DLD1 (cell line): ENCODE results near the gene LGALS3.

Source experiments
- in situ Hi-C: cut with HindIII; loops from 2 replicates; pipeline ENCODE4 v1.10.0; 2017; ENCODE audit warnings: low sequenced_read_pairs

LGALS3 gene

DNA sequence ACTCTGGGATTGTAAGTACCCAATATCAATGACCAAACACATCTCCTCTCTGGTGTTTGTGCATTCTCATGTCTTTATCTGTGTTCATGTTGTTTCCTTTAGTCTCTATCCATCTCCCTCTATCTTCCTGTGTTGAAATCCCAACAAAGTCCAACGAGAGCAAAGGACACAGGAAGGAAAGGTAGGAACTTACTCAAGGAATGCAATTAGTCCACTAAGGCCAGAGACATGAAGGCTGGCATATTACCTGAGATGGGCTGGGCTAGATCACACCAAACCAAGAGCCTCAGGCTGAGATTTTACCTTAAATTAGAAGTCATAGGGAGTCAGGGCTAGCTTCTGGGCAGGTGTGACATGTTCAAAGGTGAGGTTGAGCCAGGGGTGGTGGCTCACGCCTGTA, 14.3 kb upstream of the LGALS3 start:
- in situ Hi-C loops, result no loop called here

DNA sequence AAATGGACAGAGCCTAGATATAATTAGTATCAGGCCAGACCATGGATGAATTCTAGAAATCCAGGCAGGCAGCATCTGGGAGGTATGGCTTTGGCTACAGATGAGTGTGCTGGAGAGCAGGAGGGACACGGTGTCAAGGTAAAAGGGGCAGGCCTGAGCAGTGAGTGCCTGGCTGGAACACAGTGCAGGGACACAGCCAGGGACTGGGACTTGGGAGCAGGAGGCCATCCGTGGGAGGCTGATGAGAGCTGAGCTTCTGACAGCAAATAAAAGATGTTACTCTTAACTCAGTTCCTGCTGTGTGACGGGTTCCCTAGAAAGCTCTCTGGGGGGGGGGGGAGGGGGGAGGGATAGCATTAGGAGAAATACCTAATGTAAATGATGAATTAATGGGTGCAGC, 13.6 kb upstream of the LGALS3 start:
- in situ Hi-C loops, result no loop called here

DNA sequence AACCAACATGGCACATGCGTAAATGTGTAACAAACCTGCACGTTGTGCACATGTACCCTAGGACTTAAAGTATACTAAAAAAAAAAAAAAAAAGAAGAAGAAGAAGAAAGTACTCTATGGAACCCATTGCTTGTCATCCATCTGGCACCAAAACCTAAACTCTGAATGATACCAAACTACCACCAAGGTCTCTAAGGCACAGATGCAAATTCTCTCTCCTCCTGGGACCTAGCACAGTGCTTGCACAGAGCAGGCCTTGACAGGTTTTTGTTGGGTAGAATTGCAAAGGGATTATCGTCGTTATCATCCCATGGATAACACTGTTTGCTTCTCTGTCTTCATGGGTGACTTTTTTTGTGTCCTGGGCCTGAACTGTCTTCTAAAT, 13.2 kb upstream of the LGALS3 start:
- in situ Hi-C loops, result no loop called here

DNA sequence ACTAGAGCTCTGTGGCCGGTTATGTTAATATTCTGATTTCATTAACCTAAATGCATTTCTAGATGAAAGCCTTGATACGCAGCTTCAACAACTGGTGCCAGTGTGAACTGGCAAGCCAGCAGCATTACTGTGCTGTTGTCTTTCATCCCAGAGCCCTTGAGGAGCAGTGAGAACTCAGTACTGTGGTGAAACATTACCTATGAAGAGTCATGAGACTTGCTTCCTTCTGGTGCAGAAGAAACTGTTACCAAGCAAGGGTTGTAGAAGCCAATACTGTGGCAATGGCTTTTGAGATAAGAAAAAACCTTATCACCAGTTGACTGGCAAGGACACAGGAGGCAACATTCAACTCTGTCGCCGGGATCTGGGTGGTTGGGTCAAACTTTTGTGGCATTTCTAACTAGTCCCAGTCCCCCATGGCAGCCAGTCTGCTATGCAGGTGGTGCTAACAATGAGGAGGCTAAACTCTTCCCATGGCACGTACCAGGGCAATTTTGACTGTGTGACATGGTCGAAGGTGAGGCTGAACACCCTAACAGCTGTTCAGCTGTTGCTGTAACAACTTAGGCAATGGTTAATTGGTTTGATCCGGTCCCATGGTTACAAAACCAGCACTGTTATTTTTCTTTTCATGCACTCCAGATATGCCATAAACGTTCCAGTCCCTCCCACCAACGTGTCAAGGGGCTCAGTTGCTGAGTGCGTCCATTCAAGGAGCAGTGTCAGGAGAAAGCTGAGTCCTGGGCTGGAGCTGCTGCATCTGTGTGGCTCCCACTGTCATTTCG, 12.6 kb upstream of the LGALS3 start:
- in situ Hi-C loops, result no loop called here

DNA sequence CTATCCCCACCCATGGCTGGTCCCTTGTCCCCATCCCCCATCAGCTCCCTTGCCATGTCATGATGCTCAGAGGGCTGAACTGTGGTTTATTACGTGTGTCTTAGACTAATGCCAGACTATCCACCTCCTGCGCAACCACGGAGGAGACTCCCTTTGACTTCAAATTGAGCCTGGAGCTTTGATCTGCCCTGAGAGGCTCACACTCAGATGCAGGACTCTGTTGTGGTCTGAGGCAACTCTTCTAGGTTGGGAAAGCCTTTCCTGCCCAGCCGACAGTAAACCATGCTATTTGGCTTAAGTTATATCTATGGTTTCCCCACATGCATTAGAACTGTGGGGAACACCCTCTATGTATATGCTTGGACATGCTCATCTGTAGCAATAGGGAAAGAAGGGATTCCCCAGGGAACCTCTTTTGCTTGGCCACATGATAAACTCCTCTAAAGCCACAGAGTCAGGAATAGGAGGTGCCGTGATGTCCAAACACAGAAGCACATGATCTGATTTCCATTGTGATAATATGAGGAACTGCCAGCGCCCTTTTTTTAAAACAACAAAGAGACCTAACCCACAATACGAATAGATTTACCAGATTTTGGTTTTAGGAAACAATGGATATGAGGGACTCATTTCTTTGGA, 11.1 kb upstream of the LGALS3 start:
- in situ Hi-C loops, result no loop called here

- in situ Hi-C loops, result no loop called here
Measured at GRCh38 chr14:55118761-55119160, 10.3 kb upstream of the LGALS3 start.

GRCh38 chr14:55120571-55121495, 8.2 kb upstream of the LGALS3 start:
- in situ Hi-C loops, result no loop called here

DNA sequence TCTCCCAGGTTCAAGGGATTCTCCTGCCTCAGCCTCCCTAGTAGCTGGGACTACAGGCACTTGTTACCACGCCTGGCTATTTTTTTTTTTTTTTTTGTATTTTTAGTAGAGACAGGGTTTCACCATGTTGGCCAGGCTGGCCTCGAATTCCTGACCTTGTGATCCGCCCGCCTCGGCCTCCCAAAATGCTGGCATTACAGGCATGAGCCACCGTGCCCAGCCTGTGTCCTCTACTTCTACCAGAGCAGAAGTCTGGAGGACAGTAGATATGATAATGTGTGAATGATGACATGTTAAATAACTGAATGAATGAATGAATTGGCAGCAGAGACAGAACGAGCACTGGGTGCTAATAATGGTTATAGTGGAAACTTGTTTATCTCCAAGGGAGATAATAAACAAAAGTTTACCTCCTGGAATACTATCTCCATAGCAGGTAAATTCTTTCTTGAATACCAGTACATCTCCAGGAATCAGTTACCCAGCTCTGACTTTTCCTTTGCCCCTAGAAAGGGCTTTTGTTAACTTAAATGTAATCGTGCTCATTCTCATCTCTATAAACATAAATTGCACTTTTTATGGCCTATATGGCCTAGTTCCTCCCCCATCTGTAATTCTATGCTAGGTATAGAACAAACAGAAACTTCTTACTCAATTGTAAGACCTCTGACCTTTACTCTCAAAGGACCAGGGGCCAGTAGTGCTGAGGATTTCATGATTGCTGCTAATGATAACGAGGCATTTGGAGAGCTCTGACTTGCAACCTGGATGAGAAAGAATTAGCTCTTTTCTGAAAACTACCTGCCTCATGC, 7.2 kb upstream of the LGALS3 start:
- in situ Hi-C loops, result no loop called here

- in situ Hi-C loops, result no loop called here
Measured at GRCh38 chr14:55122440-55122986, 6.5 kb upstream of the LGALS3 start.

GRCh38 chr14:55123101-55123500, 6.0 kb upstream of the LGALS3 start:
- in situ Hi-C loops, result no loop called here

DNA sequence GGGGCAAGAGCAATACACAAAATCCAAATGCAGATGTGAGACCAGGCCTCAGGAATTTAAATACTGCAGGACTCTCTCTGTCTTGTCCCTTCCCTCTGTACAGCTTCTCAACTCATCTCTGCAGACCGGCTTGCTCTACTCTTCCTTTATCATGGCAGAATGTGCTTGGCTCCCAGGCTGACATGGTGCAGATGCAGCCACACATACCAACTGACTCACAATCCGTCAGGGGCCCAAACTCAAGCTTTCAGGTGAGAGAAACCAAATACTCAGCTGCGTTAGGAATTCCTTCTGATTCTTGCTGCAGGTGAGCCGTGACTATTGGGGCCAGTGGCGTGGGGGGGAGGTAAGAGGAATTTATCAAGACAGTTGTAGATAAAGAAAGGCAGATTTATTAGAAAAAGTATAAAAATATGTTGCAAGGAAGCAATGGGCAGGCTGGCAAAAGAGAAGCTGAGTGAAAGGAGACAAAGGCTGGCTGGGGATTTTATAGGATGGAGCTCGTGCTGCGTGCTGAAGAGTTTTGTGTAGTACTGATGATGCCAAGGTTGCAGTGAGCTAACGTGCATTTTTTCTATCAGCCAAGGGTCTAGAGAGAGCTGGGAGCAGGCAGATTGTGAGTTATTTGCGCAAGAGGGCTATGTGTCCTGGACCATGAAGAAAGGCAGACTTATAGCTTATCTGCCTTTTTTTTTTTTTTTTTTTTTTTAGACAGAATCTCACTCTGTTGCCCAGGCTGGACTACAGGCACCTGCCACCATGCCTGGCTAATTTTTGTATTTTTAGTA, 5.0 kb upstream of the LGALS3 start:
- in situ Hi-C loops, result no loop called here

- in situ Hi-C loops, result no loop called here
Measured at GRCh38 chr14:55124774-55125386, 4.2 kb upstream of the LGALS3 start.

DNA sequence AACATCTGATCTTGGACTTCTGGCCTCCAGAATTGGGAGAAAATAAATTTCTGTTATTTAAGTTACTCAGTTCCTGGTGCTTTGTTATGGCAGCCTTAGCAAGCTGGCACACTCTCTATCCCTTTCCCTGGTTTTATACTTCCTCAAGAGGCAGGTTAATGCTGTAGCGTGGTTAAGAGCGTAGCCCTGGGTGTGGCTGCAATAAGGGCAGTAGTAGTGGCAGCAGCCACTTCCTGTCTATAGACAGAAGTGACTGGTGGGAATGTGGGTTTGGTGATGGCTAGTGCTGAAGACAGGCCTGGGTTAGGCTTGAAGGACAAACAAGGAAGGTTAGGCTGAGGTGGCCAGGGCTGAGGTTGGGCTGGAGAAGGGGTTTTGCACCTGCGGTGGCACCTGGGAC, 3.6 kb upstream of the LGALS3 start:
- in situ Hi-C loops, result no loop called here

GRCh38 chr14:55126034-55126433, 3.0 kb upstream of the LGALS3 start:
- in situ Hi-C loops, result no loop called here

DNA sequence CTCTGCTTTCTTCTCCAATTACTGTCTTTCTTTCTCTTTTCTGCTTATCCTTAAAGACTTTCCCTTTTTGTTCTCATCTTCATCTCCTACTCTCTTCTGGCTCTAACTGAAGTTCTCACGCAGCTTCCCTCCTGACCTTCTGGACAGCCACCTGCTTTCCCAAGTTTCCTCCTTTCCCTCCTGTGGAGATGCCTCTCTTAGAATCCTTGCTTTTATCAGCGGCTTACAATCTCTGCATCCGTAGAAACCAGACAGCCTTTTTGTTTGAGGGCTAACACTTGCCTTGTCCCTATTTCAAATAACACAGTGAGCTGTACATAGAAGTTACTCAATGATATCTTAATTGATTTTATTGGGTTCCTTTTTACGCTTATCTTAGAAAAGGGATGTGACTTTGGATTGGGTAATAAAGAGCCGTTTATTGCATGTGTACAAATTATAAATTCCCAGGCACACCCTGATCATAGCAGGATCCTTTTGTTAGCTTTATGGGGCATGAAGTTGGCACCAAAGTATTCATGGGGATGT, 2.1 kb upstream of the LGALS3 start:
- in situ Hi-C loops, result no loop called here

DNA sequence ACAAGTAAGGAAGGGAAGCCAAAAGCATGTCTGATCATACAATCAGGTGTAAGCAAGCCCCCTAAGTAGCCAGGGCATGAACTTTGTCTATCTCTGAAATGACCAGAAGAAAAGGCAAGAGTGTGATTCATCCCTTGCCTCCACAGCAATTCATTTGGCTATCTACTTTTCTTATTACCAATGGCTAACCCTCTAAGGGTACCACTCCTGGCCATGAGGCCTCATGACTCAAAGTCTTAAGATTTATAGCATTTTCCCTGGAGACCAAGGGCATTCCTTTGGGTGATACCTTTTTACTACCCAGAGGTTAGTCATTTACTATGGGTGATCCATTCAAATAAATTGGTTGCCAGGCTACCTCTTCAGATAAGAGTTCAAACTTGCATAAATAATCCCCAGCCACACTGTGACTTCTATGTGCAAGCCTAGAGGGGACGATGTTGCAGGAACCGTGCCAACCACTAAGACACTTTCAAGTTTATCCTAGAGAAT, 1.5 kb upstream of the LGALS3 start:
- in situ Hi-C loops, result no loop called here

- in situ Hi-C loops, result no loop called here
Measured at GRCh38 chr14:55128386-55129085, 516 bp upstream of the LGALS3 start.
